ENCODE data around the gene TPO.

- TF ChIP-seq EZH2 (IDR thresholded peaks at IDR 0.05; ENCODE audit: borderline replicate concordance, low read length) = no peak
- TF ChIP-seq CTCF (conservative IDR thresholded peaks at IDR 0.05 in 1 of 2, IDR thresholded peaks at IDR 0.05 in 1 of 2; ENCODE audit: extremely low read depth in 1 of 2, insufficient read depth in 1 of 2, low read depth in 1 of 2, low read length in 2 of 2) = no peak
Measured at GRCh38 chr2:1415501-1415900, 2.2 kb downstream of the TPO start.

All from mammary epithelial cell (primary cell).